Right lobe of liver (tissue), 4 donors: ENCODE results near the gene CREBBP.

Experiments
- CTCF ChIP-seq, 4 donors: fragments of 200-600 bp in 3 of 4; fragments of 450-650 bp in 1 of 4; IDR thresholded peaks; one replicate each; pipeline versions ENCODE4 v1.5.1 to v1.8.0; 2016 to 2022; ENCODE audit warnings: antibody characterized with exemption in 4 of 4, mild to moderate bottlenecking in 2 of 4
- POLR2A ChIP-seq: fragments of 450-650 bp; IDR thresholded peaks from one replicate; pipeline ENCODE4 v1.6.1; 2017; ENCODE audit warnings: antibody characterized with exemption, mild to moderate bottlenecking
- donor health status: DM: no; HTN: no; CAD: no.
- donor health status: DM: no; HTN: no; CAD: no.
- donor health status: DM: no; HTN: yes; CAD: no.

- no peak for TF ChIP-seq POLR2A
- TF ChIP-seq CTCF (IDR thresholded peaks at IDR 0.05): no peak
Observed at GRCh38 chr16:3850544-3850899, 30.0 kb downstream of the CREBBP start.
